ENCODE results near the gene ZNF101. TPM values are rescaled to one million over a fixed set of nuclear protein-coding genes. Genes with fewer than 3 reads are reported as not detected.
A peak's percentile ranks its signal among the peaks of the same experiment; 100 is the strongest.

ZNF101 gene
- total RNA-seq, 1 donor from 2014 or later, result 6.2 TPM

DNA sequence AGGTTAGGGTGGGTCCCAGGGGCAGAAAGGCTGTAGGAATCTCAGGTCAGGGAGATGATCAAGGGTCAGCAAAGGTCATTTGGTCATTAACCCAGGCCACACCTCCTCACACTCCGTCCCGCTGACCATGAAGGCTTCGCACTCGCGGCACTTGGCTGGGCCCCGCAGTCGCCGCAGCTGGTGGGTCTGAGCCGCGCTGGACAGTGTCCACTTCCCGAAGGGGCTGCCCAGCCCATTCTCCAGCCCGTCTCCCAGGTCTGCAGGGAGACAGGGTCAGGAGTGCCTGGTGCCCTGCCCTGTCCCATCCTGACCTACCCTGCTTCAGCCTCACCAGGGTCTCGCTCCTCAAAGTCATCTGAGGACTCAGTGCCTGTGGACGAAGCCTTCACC is 33.3 kb upstream of the ZNF101 start:
- Mint-ChIP-seq H3K4me1 (ENCODE audit: low read depth) (no peaks in the 10 kb centered on the region), H3K4me3 (ENCODE audit: unreplicated experiment) (no peak overlapping the region), H3K27ac (ENCODE audit: unreplicated experiment) (no peak overlapping the region), H3K9me3 (ENCODE audit: low read depth) (no peaks in the 10 kb centered on the region), H3K36me3 (ENCODE audit: low read depth) (peaks cover 22% of the 10 kb centered on the region), H3K27me3 (ENCODE audit: low read depth) (no peaks in the 10 kb centered on the region)
- TF ChIP-seq, protein P1, sequence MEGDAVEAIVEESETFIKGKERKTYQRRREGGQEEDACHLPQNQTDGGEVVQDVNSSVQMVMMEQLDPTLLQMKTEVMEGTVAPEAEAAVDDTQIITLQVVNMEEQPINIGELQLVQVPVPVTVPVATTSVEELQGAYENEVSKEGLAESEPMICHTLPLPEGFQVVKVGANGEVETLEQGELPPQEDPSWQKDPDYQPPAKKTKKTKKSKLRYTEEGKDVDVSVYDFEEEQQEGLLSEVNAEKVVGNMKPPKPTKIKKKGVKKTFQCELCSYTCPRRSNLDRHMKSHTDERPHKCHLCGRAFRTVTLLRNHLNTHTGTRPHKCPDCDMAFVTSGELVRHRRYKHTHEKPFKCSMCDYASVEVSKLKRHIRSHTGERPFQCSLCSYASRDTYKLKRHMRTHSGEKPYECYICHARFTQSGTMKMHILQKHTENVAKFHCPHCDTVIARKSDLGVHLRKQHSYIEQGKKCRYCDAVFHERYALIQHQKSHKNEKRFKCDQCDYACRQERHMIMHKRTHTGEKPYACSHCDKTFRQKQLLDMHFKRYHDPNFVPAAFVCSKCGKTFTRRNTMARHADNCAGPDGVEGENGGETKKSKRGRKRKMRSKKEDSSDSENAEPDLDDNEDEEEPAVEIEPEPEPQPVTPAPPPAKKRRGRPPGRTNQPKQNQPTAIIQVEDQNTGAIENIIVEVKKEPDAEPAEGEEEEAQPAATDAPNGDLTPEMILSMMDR (IDR thresholded peaks at IDR 0.05), result no peak
- DNase-seq (ENCODE audit: low spot score), result no peak

DNA sequence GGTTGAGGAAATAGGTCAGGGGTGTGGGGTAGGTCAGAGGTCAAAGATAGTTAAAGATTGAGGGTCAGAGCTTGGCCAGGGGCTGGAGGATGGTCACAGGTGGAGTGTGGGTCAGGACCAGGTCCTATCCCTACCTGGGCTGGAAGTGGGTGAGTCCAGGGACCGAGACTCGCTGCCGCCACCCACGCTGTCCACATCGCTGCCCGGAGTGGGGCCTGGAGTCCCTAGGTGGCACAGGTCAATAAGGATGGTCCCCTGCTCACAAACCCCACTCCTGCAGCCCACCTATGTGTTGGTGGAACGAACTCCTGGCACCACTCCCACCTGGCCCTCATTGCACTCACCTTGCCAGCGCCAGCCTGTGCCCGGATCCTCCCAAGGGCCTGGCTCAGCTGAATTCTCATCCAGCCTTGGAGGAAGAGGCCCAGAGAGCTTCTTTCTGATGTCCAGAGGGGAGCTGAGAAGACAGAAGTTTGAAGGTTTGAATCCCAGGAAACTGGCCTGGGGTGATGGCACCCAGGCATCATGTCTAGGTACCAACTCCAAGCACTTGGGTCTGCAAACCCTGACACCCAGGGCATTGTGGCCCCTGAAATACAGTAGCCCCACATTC is 32.0 kb upstream of the ZNF101 start:
- TF ChIP-seq, protein P1 (IDR thresholded peaks at IDR 0.05), result no peak

DNA sequence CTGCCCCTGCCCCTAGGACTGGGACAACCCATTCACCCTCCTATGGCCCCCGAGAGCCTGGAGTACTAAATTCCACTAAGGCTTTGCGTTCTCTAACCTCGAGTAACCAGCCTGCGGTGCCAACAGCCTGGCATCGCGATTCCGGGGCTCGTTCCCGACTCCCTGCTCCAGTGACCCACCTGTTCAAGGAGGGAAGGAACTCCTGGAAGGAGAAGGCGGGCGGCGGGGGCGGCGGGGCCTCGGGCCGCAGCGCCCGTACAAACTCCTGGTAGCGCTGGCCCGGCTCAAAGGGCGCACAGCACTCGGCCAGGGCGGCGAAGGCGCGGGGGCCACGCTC is 31.5 kb upstream of the ZNF101 start:
- Mint-ChIP-seq H3K4me1 (ENCODE audit: low read depth) (peaks cover 3% of the 10 kb centered on the region), H3K9me3 (ENCODE audit: low read depth) (no peaks in the 10 kb centered on the region), H3K4me3 (ENCODE audit: unreplicated experiment) (no peak overlapping the region), H3K27me3 (ENCODE audit: low read depth) (no peaks in the 10 kb centered on the region), H3K36me3 (ENCODE audit: low read depth) (peaks cover 22% of the 10 kb centered on the region), H3K27ac (ENCODE audit: unreplicated experiment) (no peak overlapping the region)
- TF ChIP-seq, protein P1 (IDR thresholded peaks at IDR 0.05), result no peak
- DNase-seq (ENCODE audit: low spot score), result no peak

More for the DNA sequence above, 32.0 kb upstream of the ZNF101 start:
- Mint-ChIP-seq H3K4me1 (ENCODE audit: low read depth) (no peaks in the 10 kb centered on the region), H3K4me3 (ENCODE audit: unreplicated experiment) (no peak overlapping the region), H3K36me3 (ENCODE audit: low read depth) (peaks cover 22% of the 10 kb centered on the region), H3K27me3 (ENCODE audit: low read depth) (no peaks in the 10 kb centered on the region), H3K9me3 (ENCODE audit: low read depth) (no peaks in the 10 kb centered on the region), H3K27ac (ENCODE audit: unreplicated experiment) (no peak overlapping the region)
- no peak for DNase-seq (ENCODE audit: low spot score)

DNA sequence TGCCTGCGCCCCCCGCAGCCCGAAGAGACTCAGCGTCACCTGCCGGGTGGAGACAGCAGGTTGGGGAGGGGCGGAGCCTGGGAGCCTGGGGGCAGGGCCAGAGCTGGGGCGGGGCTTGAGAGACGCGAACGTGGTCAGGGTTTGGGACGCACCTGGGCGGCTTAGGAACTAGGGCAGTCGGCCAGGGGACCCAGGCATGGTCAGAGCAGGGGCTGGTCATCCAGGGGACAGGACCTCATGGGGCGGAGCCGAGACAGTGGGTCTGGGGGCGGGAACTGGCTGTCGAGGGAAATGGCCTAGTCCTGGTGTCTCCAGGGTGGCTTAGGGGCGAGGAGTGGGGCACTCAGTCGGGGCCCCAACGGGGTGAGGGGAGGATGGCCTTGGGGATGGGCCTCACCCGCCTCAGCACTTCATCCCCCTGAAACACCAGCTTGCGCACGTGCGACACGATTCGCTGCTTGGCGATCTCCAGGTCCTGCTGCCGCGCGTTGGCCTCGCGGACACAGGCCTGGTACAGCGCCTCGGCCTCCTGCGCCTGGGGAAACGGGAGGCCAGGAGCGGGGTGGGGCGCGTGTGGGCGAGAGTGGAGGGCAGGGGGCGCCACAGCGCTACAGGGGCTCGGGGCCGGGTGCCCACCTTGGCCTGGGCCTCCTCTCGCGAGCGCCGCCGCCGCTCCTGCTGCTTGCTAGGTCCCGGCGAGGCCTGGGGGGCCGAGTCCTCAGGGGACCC is 31.0 kb upstream of the ZNF101 start:
- Mint-ChIP-seq H3K36me3 (ENCODE audit: low read depth) (peaks cover 22% of the 10 kb centered on the region), H3K27ac (ENCODE audit: unreplicated experiment) (no peak overlapping the region), H3K27me3 (ENCODE audit: low read depth) (no peaks in the 10 kb centered on the region), H3K4me3 (ENCODE audit: unreplicated experiment) (no peak overlapping the region), H3K4me1 (ENCODE audit: low read depth) (peaks cover 9% of the 10 kb centered on the region), H3K9me3 (ENCODE audit: low read depth) (no peaks in the 10 kb centered on the region)
- peak; percentile 92 for DNase-seq (ENCODE audit: low spot score)
- TF ChIP-seq, protein P1 (IDR thresholded peaks at IDR 0.05), result no peak

DNA sequence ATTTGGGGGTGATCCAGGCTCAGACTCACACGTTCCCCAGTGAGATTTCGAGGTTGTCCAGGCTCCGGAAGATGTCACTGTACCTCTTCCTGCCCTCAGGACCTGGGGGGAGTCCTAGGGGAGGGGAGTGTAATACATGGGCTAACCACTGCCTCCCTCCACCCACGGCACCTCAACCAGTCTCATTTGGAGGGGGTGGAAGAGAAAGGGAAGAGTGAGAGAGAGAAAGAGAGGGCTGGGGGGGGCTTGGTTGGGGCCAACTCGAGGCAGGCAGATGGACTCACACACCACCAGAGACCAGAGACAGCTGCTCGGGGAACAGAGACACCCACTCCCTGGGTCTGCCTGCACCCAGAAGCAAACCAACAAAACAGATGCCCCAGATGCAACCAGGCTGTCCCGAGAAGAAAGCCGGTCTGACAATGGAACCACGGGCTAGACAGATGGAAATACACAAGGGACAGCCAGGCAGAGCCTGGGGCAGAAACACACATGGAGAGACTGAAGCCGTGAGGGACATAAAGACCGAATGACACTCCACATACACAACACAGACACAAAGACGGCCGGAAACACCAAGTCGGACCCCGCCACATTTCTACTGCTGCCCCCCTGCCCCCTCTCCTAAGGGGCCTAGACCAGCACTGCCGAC is 26.0 kb upstream of the ZNF101 start:
- Mint-ChIP-seq H3K4me3 (ENCODE audit: unreplicated experiment) (peak overlapping the region; percentile 93), H3K36me3 (ENCODE audit: low read depth) (peaks cover 5% of the 10 kb centered on the region), H3K27me3 (ENCODE audit: low read depth) (no peaks in the 10 kb centered on the region), H3K9me3 (ENCODE audit: low read depth) (no peaks in the 10 kb centered on the region), H3K27ac (ENCODE audit: unreplicated experiment) (peak overlapping the region; percentile 43), H3K4me1 (ENCODE audit: low read depth) (peaks cover 16% of the 10 kb centered on the region)
- TF ChIP-seq, protein P1 (IDR thresholded peaks at IDR 0.05), result no peak
- DNase-seq (ENCODE audit: low spot score), result no peak

Data from chondrocyte (in vitro differentiated cells).